HEK293 (cell line): Measurements from ENCODE around the gene PRIMA1.

Experiments
- CTCF ChIA-PET: fragments of 350-600 bp; formaldehyde crosslinking; extraction: SDS; loops from one replicate; lab custom pipeline; 2021; ENCODE audit warnings: antibody characterized with exemption; lab: Yijun Ruan, JAX
- POLR2A ChIA-PET: fragments of 300-600 bp; formaldehyde crosslinking; extraction: SDS; loops from one replicate; lab custom pipeline; 2020; ENCODE audit warnings: antibody characterized with exemption, inconsistent platforms; lab: Yijun Ruan, JAX
- H3K27ac ChIP-seq: fragments of 200-500 bp; sonication (Bioruptor generic); 2 replicates; pipeline ENCODE4 v1.5.1; 2014; ENCODE audit warnings: low read depth, low read length, control low read depth, inconsistent platforms; ENCODE audit errors: extremely low read depth
- H3K36me3 ChIP-seq, 2 experiments: fragments of 200-500 bp in 1 of 2; sonication (Bioruptor generic) in 1 of 2; 1 replicate in 1 of 2; 2 replicates in 1 of 2; pipeline ENCODE4 v1.5.1; 2014 to 2017; ENCODE audit warnings: inconsistent platforms in 2 of 2, low read length in 2 of 2; ENCODE audit not compliant: control insufficient read depth in 2 of 2, insufficient read depth in 1 of 2
- H3K4me1 ChIP-seq: fragments of 200-500 bp; sonication (Bioruptor generic); 2 replicates; pipeline ENCODE4 v1.5.1; 2014; ENCODE audit warnings: mild to moderate bottlenecking, low read length, inconsistent platforms; ENCODE audit not compliant: control insufficient read depth, insufficient read depth
- H3K4me3 ChIP-seq: 2 replicates; pipeline ENCODE4 v1.5.1; 2011; ENCODE audit warnings: low read depth, mild to moderate bottlenecking, control low read depth, low read length, moderate library complexity
- H3K9me3 ChIP-seq: fragments of 200-500 bp; sonication (Bioruptor generic); 2 replicates; pipeline ENCODE4 v1.5.1; 2014; ENCODE audit warnings: low read depth, low read length, inconsistent platforms; ENCODE audit not compliant: control insufficient read depth, insufficient read depth
- EGR2 ChIP-seq: fragments of 450-650 bp; formaldehyde crosslinking; IDR thresholded peaks from 2 replicates; pipeline ENCODE4 v1.5.1; 2016; ENCODE audit warnings: low read depth, missing biosample characterization, missing genetic modification characterization
- TSHZ1 ChIP-seq: fragments of 450-650 bp; formaldehyde crosslinking; IDR thresholded peaks from 2 replicates; pipeline ENCODE4 v1.5.1; 2016; ENCODE audit warnings: missing biosample characterization, missing genetic modification characterization, borderline replicate concordance
- YY2 ChIP-seq: fragments of 450-650 bp; formaldehyde crosslinking; IDR thresholded peaks from 2 replicates; pipeline ENCODE4 v1.5.1; 2016; ENCODE audit warnings: missing biosample characterization, missing genetic modification characterization
- ZFP41 ChIP-seq: fragments of 450-650 bp; formaldehyde crosslinking; IDR thresholded peaks from 2 replicates; pipeline ENCODE4 v1.5.1; 2016; ENCODE audit warnings: missing biosample characterization, missing genetic modification characterization, borderline replicate concordance
- ZNF19 ChIP-seq: fragments of 450-650 bp; formaldehyde crosslinking; IDR thresholded peaks from 2 replicates; pipeline ENCODE4; 2016; ENCODE audit warnings: missing biosample characterization, missing genetic modification characterization, low read depth
- ZNF211 ChIP-seq: fragments of 450-650 bp; formaldehyde crosslinking; IDR thresholded peaks from 2 replicates; pipeline ENCODE4 v1.5.1; 2016; ENCODE audit warnings: low read depth, missing biosample characterization, missing genetic modification characterization
- ZNF324 ChIP-seq: fragments of 450-650 bp; formaldehyde crosslinking; IDR thresholded peaks from 2 replicates; pipeline ENCODE4 v1.5.1; 2016; ENCODE audit warnings: missing biosample characterization, missing genetic modification characterization
- ZNF350 ChIP-seq: fragments of 450-650 bp; formaldehyde crosslinking; IDR thresholded peaks from 2 replicates; pipeline ENCODE4 v1.5.0; 2017; ENCODE audit warnings: missing biosample characterization, mild to moderate bottlenecking, missing genetic modification characterization
- ZNF37A ChIP-seq: fragments of 450-650 bp; IDR thresholded peaks from 2 replicates; pipeline ENCODE4 v1.5.1; 2018; ENCODE audit warnings: missing biosample characterization, missing genetic modification characterization
- ZNF394 ChIP-seq: fragments of 450-650 bp; formaldehyde crosslinking; IDR thresholded peaks from 2 replicates; pipeline ENCODE4 v1.5.1; 2016; ENCODE audit warnings: missing biosample characterization, missing genetic modification characterization, mild to moderate bottlenecking, moderate library complexity, borderline replicate concordance
- ZNF501 ChIP-seq: fragments of 450-650 bp; formaldehyde crosslinking; IDR thresholded peaks from 2 replicates; pipeline ENCODE4 v1.5.1; 2016; ENCODE audit warnings: missing biosample characterization, missing genetic modification characterization
- ZNF518A ChIP-seq: fragments of 450-650 bp; formaldehyde crosslinking; conservative IDR thresholded peaks from 2 replicates; pipeline ENCODE4 v1.5.1; 2016; ENCODE audit warnings: low read depth, missing biosample characterization, missing genetic modification characterization
- ZNF626 ChIP-seq: fragments of 450-650 bp; sonication (Bioruptor Pico); formaldehyde crosslinking; IDR thresholded peaks from 2 replicates; pipeline ENCODE4 v1.5.1; 2018; ENCODE audit warnings: missing biosample characterization, missing genetic modification characterization, inconsistent platforms
- ZNF639 ChIP-seq: fragments of 450-650 bp; formaldehyde crosslinking; IDR thresholded peaks from 2 replicates; pipeline ENCODE4 v1.5.1; 2016; ENCODE audit warnings: missing biosample characterization, missing genetic modification characterization
- ZNF707 ChIP-seq: fragments of 450-650 bp; formaldehyde crosslinking; IDR thresholded peaks from 2 replicates; pipeline ENCODE4 v1.5.1; 2016; ENCODE audit warnings: missing biosample characterization, missing genetic modification characterization
- ZNF747 ChIP-seq: fragments of 450-650 bp; formaldehyde crosslinking; IDR thresholded peaks from 2 replicates; pipeline ENCODE4 v1.5.1; 2016; ENCODE audit warnings: missing biosample characterization, missing genetic modification characterization
- TF ChIP-seq, protein P1 (sequence below): fragments of 450-650 bp; formaldehyde crosslinking; IDR thresholded peaks from 2 replicates; pipeline ENCODE4 v1.5.1; 2017; ENCODE audit warnings: missing biosample characterization, missing genetic modification characterization

PRIMA1 gene

DNA sequence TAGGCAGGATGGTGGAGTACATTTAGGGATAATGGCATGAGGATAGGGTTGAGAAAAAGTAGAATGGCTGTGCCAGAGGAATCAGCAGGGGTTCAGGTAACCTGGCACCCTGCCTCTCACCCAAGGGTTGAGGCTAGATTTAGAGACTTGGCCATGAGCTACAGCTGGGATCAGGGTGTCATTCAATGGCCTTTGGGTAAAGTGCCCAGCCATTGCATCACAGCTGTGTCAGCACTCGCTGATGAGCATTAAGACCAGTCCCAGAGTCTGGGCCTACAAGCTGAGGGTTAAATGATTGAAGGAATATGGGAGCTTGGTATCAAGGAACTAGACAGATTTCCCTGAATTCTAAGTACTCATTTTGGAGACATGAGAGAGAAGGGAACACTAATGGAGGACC, 113.9 kb downstream of the PRIMA1 start (continued):
- TF ChIP-seq ZNF518A (tag by site-specific recombination), result no peak
- TF ChIP-seq YY2 (tag by site-specific recombination), result no peak
- no peak for TF ChIP-seq TSHZ1 (tag by site-specific recombination)
- TF ChIP-seq, protein P1, sequence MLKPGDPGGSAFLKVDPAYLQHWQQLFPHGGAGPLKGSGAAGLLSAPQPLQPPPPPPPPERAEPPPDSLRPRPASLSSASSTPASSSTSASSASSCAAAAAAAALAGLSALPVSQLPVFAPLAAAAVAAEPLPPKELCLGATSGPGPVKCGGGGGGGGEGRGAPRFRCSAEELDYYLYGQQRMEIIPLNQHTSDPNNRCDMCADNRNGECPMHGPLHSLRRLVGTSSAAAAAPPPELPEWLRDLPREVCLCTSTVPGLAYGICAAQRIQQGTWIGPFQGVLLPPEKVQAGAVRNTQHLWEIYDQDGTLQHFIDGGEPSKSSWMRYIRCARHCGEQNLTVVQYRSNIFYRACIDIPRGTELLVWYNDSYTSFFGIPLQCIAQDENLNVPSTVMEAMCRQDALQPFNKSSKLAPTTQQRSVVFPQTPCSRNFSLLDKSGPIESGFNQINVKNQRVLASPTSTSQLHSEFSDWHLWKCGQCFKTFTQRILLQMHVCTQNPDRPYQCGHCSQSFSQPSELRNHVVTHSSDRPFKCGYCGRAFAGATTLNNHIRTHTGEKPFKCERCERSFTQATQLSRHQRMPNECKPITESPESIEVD (tag by site-specific recombination), result no peak
- no peak for TF ChIP-seq ZNF211
- no peak for TF ChIP-seq ZNF626 (tag by site-specific recombination)

GRCh38 chr14:93669632-93670031, 118.7 kb downstream of the PRIMA1 start:
- Histone ChIP-seq H3K27ac (no peak overlapping the region), H3K36me3 (no peaks in the 10 kb centered on the region), H3K4me3 (no peak overlapping the region), H3K9me3 (peaks cover under 1% of the 10 kb centered on the region), H3K4me1 (no peaks in the 10 kb centered on the region)
- CTCF ChIA-PET, result interaction anchor here (1.1 kb wide), 1 partner anchor 16 kb away, joined by 6 read pairs; no protein-coding TSS in a partner anchor
- POLR2A ChIA-PET, result no interaction called here
- TF ChIP-seq ZNF37A (tag by site-specific recombination), result no peak
- TF ChIP-seq ZNF707, result no peak
- TF ChIP-seq EGR2, result no peak
- no peak for TF ChIP-seq ZNF639 (tag by site-specific recombination)
- TF ChIP-seq ZNF394, result no peak
- TF ChIP-seq ZNF747 (tag by site-specific recombination), result no peak
- no peak for TF ChIP-seq ZNF350 (tag by site-specific recombination)
- no peak for TF ChIP-seq ZNF501 (tag by site-specific recombination)
- TF ChIP-seq, protein P1 (tag by site-specific recombination), result no peak
- TF ChIP-seq ZNF324 (tag by site-specific recombination), result no peak
- TF ChIP-seq ZNF19, result no peak
- TF ChIP-seq ZFP41 (tag by site-specific recombination), result no peak
- TF ChIP-seq TSHZ1 (tag by site-specific recombination), result no peak
